SK-N-SH treated with all-trans-retinoic acid at 6 μM for 48 hours (cell line): Measurements from ENCODE around the gene PIWIL1.

ENCODE experiments used
- ARNTL ChIP-seq: fragments of 450-650 bp; formaldehyde crosslinking; IDR thresholded peaks from 2 replicates; pipeline ENCODE4 v1.5.0; 2020; ENCODE audit warnings: low read depth, mild to moderate bottlenecking, moderate library complexity, borderline replicate concordance
- ESRRG ChIP-seq: fragments of 250-450 bp; sonication (Bioruptor Pico); IDR thresholded peaks from 2 replicates; pipeline ENCODE4 v1.6.1; 2021; ENCODE audit warnings: mild to moderate bottlenecking
- SNAI2 ChIP-seq: fragments of 250-450 bp; sonication (Bioruptor Pico); IDR thresholded peaks from 2 replicates; pipeline ENCODE4 v1.5.0; 2020; ENCODE audit warnings: mild to moderate bottlenecking, moderate library complexity
- ZFP3 ChIP-seq: fragments of 250-450 bp; sonication (Bioruptor Pico); IDR thresholded peaks from 2 replicates; pipeline ENCODE4 v1.5.0; 2020; ENCODE audit warnings: mild to moderate bottlenecking, moderate library complexity
- TF ChIP-seq, protein P1 (sequence below): fragments of 250-450 bp; sonication (Bioruptor Pico); IDR thresholded peaks from 2 replicates; pipeline ENCODE4 v1.8.0; 2021; ENCODE audit warnings: low read depth, mild to moderate bottlenecking, moderate library complexity, borderline replicate concordance

DNA sequence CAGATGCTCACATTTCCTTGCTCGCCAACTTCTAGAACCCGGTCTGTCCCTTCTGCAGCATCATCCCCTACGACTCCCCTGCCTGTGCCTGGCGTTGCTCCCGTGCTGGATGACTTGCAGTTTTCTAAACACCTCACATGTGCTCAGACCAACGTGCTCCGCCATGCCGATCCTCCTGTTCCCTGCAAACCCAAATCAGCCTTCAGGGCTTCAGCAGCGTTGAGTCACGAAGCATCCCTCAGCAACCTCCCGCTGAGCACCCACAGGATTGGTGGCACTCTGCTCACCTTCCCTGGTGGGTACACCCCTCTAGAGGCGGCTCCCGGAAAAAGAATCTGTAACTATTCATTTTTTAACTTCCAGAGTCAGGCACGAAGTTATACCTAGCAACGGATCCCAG is 2.8 kb upstream of the PIWIL1 start:
- no peak for TF ChIP-seq SNAI2 (CRISPR knock-in tag)
- TF ChIP-seq ARNTL (CRISPR knock-in tag), result no peak
- TF ChIP-seq ZFP3 (CRISPR knock-in tag), result no peak
- TF ChIP-seq ESRRG (CRISPR knock-in tag), result no peak
- TF ChIP-seq, protein P1, sequence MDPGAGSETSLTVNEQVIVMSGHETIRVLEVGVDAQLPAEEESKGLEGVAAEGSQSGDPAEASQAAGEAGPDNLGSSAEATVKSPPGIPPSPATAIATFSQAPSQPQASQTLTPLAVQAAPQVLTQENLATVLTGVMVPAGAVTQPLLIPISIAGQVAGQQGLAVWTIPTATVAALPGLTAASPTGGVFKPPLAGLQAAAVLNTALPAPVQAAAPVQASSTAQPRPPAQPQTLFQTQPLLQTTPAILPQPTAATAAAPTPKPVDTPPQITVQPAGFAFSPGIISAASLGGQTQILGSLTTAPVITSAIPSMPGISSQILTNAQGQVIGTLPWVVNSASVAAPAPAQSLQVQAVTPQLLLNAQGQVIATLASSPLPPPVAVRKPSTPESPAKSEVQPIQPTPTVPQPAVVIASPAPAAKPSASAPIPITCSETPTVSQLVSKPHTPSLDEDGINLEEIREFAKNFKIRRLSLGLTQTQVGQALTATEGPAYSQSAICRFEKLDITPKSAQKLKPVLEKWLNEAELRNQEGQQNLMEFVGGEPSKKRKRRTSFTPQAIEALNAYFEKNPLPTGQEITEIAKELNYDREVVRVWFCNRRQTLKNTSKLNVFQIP (CRISPR knock-in tag), result no peak
